Activated naive CD8-positive, alpha-beta T cell treated with anti-CD3 and anti-CD28 coated beads, Interleukin-2, amount 50 U/mL, for 16 hours (primary cell): Measurements from ENCODE around the gene NAT9.

Source experiments
- DNase-seq: peaks from one replicate; pipeline ENCODE4 v3.0.0-alpha.2; 2020; ENCODE audit warnings: low read depth, low spot score

The NAT9 gene

DNA sequence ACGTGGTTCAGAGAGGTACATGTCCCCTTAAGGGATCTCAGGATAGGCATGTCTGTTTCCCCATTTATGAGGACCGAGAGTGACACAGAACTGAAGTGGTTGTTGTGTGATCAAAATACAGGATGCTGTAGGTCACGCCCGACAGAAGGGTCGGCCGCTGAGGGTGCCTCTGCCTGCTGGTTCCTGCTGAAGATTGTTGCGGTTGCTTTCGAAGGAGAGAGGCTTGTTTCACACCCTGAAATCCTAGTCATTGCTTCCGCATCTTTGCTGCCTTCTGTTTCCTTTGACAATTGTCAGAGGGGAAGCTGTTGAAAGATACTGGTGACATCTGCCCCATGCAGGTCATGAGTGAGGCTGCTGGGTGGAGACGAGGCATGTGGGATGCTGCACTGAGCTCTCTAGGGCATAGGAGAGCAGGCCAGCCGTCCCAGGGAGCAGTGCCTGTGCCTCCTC is 3.8 kb upstream of the NAT9 start:
- DNase-seq = peak; percentile 31

DNA sequence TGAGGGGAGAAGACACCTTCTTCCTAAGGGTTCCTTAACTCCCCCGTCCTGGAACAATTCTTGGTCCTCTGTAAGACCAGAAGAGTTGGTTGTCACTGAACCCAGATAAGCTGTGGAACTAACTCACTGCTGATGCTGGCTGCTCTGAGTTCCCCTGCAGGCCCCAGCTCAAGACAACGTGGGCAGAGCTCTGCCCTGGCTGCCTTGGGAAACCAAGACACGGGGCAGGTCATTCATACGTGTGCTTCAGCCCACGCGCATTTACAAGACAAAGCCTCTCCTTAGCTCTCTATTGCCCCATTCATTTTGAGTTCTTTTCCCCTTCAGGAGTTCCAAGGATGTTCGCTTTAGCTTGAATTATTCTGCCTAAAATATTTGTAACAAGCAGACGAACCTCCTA is 3.4 kb upstream of the NAT9 start:
- DNase-seq = no peak

DNA sequence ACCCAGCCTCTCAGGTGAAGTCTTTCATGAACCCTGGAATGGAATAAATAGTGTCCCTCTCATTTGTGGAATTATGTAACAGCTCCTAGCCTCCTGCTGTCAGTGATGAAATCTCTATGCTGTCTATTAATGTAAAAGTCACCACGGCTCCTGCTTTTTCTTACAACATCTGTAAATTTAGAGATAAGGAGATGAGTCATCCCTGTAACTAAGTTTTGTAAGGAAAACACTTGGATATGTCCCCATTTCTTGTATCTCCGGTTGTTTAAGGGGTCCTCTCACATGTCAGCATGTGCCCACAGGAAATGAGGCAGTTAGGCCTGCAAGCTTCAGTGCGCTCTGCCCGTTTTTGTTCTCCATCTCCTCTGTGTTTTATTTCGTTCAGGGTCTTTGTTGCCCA is 2.8 kb upstream of the NAT9 start:
- DNase-seq = no peak

DNA sequence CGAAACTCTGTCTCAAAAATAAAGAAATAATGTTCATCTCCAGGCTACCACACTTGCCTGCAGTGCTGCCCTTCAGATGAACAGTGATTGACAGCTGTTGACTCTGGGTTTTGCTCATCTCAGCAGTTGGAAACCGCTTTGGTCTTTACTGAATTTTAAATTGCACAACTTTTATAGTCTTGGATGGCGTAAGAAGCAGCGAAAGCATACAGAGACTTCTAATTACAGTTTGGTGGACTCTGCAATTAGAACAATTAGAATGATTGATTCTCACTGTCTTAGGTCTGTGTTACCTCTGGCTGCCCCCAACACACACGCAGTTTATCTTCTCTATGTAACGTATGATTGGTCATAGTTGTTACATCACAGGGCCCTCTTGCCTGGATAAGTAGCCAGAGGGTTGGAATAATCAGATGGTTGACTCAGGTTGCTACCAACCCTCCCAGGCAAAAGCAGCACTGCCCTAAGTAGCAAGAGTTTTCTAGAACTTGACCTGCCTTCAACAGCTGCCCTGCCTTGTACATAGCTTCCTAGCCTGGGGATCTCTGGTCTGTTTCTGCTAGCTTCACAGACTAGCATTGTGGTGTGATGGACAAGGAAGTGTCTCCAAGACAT is 1.9 kb upstream of the NAT9 start:
- no peak for DNase-seq

DNA sequence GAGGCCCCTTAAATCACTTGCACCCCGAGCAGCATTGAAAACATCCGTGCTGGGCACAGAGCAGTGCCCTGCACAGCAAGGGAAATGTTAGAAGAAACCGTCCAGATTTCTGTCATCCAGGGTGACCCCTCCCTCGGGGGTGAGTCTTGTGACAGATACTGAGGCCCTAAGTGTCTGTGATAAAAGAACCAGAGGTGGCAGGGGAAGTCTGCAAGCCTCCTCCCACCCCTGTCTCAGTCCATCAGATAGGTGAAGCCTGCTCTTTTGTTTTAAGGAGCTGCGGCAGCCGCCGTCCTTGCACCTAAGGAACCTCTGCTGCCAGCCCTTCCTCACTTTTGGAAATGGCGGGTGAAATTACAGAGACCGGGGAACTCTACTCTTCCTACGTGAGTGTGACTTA is 845 bp upstream of the NAT9 start:
- no peak for DNase-seq

DNA sequence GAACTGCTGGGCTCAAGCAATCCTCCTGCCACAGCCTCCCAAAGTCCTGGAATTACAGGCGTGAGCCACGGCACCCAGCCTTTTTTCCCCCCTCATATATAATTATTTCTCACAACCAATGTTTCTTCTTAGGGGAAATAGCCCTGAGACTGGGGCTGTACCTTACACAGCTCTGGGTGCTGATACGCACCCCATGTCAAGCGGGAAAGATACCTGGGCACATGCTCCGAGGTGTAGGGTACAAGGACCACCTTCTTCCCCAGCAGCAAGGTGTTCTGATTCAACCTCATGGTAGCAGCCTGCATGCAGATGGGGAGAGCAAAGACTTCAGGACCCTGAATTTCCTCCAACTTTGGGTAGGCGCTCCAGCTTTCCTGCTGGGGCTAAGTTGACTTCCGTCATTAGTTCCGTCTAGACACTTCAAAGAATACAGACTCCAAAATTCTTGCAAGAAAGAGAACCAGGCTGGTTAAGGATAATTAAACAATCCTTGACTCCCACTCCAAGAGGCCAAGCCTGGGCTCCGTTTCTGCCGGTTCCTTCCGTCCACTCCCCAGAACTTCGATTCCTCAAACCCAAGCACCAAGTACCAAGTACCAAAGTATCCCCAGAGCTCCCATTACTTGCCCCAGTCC is 619 bp downstream of the NAT9 start:
- DNase-seq = no peak

DNA sequence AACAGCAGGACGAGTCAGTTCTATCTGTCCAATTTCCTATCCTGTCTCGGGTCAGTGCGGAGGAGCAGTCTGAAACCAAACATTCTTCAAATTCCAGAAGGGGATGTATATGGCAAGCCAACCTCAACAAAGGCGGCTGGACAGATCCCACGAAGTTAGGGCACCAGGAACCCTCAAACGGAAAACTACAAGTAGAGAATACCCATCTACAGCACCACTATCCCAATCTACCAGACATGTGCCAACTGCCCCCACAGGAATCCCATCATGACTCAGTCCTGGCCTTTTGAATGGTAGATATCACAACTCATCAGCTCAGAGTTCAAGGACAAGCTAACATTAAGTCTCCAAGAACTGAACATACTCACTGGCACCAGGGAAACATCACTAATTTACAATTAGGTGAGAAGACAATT is 2.3 kb downstream of the NAT9 start:
- DNase-seq = no peak

DNA sequence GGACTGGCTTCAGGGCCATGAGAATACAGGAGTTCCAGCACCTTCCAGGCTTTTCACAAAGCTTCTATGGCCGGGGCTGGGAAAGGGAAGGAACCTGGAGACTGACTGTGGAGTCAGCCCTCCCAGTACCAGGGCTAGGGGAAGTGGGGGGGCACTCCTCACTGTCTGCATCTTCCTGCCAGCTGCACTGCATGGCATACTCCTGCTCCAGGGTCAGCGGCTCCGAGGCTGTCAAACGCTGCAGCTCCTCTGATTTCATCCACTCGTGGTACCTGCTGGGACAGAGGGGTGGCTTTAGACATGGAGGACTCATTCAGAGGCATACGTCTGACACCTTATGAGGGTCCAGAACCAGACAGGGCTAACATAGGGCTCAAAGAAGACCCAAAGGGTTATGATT is 2.7 kb downstream of the NAT9 start:
- DNase-seq = no peak

DNA sequence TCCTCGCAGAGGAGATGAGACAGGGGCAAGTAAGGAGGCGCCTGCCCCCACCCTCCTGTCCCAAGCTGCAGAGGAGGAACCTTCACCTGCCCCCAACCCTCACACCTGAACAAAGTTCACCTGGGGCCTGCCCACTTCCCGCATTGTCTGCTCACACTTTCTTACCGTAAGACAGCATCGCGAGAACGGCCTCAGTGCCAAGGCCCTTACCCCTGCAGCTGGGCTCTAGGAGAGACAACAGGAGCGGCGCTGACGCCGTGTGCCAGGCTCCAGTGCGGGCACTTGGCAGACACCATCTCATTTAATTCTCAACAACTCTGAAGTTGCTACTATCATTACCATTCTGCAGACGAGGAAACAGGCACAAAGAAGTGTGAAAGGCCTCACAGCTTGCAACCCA is 4.1 kb downstream of the NAT9 start:
- no peak for DNase-seq

DNA sequence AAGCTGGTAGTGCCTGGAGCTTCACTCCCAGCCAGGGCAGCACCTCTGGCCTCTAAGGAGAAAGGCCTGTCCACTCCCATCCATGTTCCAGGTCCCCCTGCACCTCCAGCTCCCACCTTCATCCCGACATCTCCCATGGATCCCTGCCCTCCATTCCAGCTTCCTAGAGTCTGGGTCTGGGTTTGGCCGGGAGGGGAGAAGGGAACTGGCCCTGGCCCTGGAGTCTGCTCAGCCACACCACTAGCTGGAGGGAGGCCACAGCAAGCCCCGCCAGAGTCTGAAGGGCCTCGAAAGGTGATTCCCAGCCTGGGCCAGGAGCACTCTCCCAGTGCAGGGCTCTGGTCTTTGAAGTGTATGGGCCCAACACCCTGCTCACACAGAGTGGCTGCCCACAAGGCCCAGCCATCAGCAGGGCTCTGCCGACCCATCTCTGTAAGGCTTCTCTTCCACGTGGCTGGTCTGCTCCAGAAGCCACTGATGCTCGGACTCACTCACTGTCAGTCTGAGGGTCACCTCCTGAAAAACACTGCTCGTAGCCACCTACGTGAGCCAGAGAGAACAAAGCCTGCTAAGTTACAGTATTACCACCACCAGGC is 4.7 kb downstream of the NAT9 start:
- no peak for DNase-seq

DNA sequence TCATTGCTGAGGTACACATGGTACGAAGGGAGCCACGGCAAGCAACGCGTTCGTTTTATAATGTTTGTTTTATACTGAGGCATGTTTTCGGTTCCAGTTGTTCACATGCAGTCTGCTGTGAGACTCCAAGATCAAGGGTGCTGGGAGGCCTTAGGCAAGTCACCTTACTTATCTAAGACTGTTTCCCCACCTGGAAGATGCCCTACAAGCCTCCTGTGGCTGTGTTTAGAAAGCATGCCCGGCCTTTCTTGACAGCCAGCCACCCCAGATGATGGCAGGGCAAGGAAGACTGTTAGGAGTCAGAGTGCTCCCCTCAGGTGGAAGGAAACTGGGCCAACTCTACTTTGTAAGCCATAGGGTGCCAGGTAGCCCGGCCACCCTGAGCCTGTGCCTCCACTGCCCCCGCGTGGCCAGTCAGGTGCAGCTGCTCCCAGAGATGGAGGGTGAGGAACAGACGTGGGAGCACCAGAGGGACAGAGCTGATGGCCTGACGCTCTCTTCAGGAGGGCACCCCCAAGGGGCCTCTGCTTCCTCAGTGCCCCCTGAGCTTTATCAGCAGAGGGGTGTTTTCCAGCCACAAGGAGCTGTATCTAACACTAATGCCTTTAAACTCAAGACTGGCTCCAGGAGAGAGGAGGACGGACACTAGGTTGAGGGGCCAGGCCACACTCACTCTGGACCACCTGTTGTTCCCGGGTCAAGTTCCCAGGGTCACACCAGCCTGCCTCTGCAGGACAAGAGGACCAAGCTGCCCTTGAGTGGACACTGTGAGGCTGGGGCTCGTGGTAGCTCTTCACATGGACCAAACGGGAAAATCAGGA is 5.4 kb downstream of the NAT9 start:
- DNase-seq = no peak

DNA sequence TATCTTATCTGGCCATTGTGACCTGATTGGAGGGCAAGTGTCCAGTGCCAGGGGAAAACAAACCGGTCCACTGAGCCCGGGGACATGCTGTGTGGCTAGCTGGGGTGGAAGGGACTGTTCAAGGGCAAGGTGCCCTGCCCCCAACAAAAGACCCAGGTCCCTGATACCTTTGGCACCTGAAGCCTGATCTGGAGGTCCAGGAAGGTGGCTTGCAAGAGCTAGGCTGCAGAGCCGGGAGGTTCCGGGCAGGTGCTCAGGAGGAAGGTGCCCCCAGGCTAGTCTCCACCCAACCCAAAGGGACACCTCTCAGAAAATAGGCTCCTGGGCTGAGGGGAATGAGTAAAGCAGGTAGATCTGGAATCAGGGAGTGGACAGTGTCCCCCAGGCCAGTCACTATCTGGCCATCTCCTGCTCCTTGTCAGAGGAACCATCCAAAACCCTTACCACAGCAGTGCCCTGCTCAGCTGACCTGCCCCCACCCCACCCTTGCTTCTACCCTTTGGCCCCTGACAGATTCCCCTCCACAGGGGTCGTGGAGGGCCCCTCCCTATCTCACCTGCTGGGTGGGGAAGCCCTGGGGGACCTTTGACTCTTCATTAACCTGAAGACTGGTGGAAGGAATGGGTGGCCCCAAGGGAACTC is 6.2 kb downstream of the NAT9 start:
- DNase-seq = no peak

DNA sequence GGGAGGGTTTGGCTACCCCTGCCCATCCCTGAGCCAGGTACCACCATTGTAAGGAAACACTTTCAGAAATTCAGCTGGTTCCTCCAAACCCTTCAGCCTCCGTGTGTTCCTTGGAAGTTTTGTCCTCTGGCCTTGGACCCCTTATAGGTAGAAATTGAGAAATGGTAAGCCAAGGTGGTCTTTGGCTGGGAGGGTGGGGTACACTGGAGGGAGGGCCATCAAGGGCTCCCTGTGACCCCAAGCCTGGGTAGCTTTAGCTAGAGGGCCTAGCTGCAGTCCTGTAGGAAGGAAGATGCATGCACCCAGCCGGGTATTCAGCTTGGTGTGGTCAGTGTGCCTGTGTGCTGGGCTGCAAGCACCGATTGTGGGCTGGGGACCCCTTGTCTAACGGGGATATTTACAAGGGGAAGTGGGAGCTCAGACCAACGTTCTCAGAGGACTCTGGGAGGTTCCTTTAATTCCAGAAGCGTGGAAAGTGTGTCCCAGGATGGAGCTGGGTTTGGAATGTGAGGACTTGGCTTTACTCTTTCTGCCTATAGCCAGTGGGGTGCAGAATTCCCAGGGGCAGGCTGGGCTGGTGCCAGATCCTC is 6.8 kb downstream of the NAT9 start:
- no peak for DNase-seq

DNA sequence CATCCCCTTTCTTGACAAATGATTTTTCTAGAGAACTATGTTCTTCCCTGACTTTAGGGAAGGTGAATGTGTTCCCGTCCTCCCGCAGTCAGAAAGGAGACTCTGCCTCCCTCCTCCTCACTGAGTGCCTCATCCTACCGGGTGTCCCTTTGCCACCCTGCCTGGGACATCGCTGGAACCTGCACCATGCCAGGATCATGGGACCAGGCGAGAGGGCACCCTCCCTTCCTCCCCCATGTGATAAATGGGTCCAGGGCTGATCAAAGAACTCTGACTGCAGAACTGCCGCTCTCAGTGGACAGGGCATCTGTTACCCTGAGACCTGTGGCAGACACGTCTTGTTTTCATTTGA is 7.4 kb downstream of the NAT9 start:
- no peak for DNase-seq

DNA sequence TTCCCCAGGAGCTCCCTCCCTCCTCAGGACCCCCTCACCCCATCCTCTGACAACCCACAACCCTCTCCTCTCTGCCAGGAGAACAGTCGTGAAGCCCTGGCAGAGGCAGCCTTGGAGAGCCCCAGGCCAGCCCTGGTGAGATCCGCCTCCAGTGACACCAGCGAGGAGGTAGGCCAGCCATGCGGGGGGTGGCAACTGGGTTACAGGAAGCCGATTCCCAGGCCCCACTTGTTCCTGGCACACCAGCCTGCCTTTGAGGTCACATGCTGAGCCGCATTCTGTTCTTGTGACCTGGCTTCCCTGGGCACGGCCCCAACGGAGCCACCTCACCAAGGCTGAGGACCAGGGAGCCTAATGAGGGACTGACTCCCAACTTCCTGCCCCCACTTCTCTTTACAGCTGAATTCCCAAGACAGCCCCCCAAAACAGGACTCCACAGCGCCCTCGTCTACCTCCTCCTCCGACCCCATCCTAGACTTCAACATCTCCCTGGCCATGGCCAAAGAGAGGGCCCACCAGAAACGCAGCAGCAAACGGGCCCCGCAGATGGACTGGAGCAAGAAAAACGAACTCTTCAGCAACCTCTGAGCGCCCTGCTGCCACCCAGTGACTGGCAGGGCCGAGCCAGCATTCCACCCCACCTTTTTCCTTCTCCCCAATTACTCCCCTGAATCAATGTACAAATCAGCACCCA is 7.9 kb downstream of the NAT9 start:
- no peak for DNase-seq

DNA sequence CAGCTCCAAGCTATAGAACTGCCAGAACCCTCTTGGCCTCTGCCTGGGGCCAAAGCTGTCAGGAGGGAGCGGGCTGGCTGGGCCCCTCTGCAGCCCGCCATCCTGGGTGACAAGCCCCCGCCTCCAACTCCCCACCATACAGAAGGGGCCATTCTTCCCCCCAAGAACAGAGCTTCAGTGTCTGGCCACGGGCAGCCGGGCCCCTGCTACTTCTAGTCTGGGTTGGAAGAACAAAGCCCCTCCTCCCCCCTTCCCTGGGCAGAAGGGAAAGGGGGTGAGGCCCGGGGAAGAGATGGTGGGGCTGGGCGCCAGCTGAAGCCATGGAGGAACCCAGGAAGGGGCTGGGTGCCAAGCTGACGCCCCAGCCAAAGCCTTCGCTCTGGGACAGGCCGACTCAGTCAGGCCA is 9.0 kb downstream of the NAT9 start:
- DNase-seq = no peak

DNA sequence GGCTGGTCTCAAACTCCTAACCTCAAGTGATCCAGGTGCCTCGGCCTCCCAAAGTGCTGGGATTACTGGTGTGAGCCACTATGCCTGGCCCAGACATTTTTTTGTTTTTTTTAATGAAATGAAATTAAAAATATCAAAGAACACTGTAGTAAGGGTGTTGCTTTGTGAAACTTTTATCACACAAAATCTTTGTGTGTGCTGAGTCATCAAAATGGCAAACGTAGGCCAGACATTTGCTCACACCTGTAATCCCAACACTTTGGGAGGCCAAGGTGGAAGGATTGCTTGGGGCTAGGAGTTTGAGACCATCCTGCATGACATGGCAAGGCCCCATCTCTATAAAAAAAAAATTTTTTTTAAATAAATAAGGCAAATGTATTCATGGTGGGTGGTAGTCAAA is 9.7 kb downstream of the NAT9 start:
- no peak for DNase-seq

DNA sequence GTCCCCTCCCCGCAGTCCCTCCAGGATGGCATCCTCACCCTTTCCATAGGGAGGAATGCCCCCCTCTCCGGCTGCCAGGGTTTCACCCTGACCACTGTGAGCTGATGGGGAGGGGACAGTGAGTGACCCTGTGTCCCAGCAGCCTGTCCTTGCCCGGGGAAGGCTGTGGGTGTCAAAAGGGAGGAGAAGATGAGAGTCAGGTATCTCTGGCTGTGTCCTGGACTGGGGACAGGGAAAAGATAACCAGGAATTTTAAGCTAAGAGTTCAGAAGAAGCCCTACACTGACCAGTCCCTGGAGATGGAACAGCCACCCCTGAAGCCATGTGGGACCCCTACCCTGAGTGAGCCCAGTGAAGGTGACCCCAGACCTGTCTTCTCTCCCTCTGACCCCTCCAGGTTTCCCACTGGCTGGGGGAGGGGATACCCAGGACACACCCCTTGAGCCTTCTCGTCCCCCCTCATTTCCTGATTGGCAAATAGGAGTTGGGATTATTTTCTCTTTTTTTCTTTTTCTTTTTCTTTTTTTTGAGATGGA is 11.3 kb downstream of the NAT9 start:
- DNase-seq = no peak

DNA sequence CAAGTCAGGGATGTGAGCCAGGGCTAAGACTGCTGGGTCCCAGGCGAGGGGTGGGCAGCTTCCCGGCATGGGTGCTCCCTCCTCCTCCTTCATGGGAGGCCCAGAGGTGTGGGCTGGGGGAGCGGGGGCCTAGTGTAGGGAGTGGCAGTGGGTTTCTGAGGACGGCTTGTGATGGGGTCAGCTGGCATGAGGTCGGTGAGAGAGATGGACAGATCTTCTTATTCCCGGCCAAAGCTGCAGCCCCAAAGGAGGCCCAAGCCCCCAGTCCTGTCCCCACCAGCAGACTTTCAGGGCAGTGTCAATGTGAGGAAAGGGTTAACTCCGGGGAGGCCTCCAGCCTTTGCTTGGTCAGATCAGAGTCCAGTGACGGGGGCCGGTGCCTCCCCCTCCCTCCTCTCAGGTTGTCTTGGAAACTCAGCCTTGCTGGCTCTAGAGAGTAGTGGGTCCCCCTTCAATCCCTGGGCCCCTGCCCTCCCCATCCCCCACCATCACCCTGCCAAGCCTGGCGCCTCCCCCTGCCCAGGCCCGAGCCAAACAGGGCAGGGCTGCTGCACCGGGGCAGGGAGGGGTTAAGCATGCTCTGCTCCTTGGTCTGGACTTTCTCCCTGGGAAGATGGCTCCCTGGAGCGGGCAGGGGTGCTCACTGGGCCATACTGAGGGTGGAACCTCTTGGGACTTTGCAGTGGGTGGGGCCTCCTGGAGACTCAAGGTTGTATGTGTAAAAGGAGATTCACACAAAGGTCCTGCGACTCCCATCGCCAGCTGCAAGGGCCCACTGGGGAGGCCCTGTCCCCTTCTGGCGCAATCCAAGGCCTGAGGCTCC is 12.4 kb downstream of the NAT9 start:
- DNase-seq = no peak

DNA sequence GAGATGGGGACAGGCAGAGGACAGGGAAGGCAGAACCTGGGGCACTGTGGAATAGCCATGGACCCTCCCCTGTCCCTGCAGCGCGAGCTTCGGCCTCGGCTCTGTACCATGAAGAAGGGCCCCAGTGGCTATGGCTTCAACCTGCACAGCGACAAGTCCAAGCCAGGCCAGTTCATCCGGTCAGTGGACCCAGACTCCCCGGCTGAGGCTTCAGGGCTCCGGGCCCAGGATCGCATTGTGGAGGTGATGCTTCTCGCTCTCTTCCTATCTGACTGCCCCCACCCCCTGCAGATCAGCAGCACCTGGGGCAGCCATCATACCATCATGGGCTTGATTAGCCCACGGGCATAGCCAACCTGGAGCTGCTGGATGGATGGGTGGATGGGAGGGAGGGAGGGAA is 14.2 kb downstream of the NAT9 start:
- no peak for DNase-seq
